ENCODE results near the gene ACOT7. TPM values are rescaled to one million over a fixed set of nuclear protein-coding genes. Genes with fewer than 3 reads are reported as not detected.

The ACOT7 gene
- total and polyA plus RNA-seq, 2 of the 13 experiments (the other 11 are each of a cell fraction or from before 2014, with no cell fraction given) = 33.0 to 55.8 TPM

DNA sequence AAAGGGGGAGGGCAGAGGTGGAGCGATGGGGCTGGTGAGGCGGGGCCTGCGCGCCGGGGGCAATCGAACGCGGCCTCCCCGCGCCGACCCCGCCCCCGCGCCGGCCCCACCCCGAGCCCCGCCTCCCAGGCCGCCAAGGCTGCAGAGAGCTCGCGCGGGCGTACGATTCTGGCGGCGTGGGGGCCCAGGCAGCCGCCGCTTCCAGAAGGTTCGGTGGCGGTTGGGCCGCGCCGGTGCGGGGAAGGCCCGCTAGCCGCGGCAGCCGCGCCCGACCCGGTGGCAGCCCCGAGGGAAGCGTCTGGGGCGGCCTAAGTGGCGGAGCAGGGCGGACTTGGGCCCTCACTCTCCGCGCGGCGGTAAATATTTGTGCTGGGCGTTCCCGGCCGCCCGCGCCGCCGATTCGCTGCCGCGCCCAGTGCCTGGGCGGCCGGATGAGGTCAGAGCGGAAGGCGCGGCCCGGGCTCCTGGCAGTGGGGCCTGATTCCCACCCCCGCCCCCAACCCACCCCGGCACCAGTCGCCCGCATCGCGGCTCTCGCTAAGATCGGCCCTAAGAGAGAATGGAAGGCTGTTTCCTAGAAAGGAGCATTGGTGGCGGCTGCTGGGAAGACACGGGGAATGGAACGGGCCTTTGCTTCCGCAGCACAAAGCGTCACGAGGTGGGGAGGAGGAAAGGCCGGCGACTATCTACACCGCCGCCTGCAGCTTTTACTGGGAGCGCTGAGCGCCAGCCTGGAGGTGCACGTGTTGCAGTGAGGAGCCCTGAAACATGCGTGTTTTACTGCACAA, at the start of gene ACOT7 (continued):
- TF ChIP-seq FOXM1 (CRISPR knock-in tag; IDR thresholded peaks at IDR 0.05) (no peak), FOXA3 (CRISPR knock-in tag; IDR thresholded peaks at IDR 0.05) (peak; percentile 37; the same call in 1 of the 2 replicates), STAT6 (CRISPR knock-in tag; IDR thresholded peaks at IDR 0.05; ENCODE audit: borderline replicate concordance) (0 out of 2 replicates have a peak, but pooled peaks have one; percentile 38), MAFK (conservative IDR thresholded peaks at IDR 0.05 in 1 of 2, IDR thresholded peaks at IDR 0.05 in 1 of 2; ENCODE audit: low read length in 2 of 2) (no peak), MAFG (CRISPR knock-in tag; IDR thresholded peaks at IDR 0.05) (no peak), ZFY (CRISPR knock-in tag; IDR thresholded peaks at IDR 0.05) (peak; percentile 97), HOXA7 (CRISPR knock-in tag; IDR thresholded peaks at IDR 0.05) (no peak), NFKB2 (CRISPR knock-in tag; IDR thresholded peaks at IDR 0.05; ENCODE audit: borderline replicate concordance) (peak; percentile 86; the same call in 1 of the 2 replicates), ZNF652 (CRISPR knock-in tag; IDR thresholded peaks at IDR 0.05; ENCODE audit: borderline replicate concordance, low read depth) (no peak), ZFYVE20 (CRISPR knock-in tag; IDR thresholded peaks at IDR 0.05; ENCODE audit: borderline replicate concordance, low read depth) (no peak), TCF7 (IDR thresholded peaks at IDR 0.05; ENCODE audit: low read depth) (no peak), ZNF232 (CRISPR knock-in tag; IDR thresholded peaks at IDR 0.05; ENCODE audit: borderline replicate concordance) (peak; percentile 42; the same call in 1 of the 2 replicates), PTBP1 (IDR thresholded peaks at IDR 0.05; ENCODE audit: low read depth, low read length, poor library complexity, severe bottlenecking) (peak; percentile 43), ZNF260 (CRISPR knock-in tag; IDR thresholded peaks at IDR 0.05; ENCODE audit: borderline replicate concordance, low read depth) (no peak), PLRG1 (conservative IDR thresholded peaks at IDR 0.05) (no peak), KDM4B (CRISPR knock-in tag; IDR thresholded peaks at IDR 0.05) (no peak), CSRNP2 (CRISPR knock-in tag; conservative IDR thresholded peaks at IDR 0.05; ENCODE audit: low read depth) (no peak), THYN1 (CRISPR knock-in tag; IDR thresholded peaks at IDR 0.05; ENCODE audit: borderline replicate concordance, low read depth) (no peak), CBFB (CRISPR knock-in tag; IDR thresholded peaks at IDR 0.05) (no peak), ZBTB34 (CRISPR knock-in tag; IDR thresholded peaks at IDR 0.05) (peak; percentile 25; the same call in 1 of the 2 replicates)
- TF ChIP-seq, protein P1, sequence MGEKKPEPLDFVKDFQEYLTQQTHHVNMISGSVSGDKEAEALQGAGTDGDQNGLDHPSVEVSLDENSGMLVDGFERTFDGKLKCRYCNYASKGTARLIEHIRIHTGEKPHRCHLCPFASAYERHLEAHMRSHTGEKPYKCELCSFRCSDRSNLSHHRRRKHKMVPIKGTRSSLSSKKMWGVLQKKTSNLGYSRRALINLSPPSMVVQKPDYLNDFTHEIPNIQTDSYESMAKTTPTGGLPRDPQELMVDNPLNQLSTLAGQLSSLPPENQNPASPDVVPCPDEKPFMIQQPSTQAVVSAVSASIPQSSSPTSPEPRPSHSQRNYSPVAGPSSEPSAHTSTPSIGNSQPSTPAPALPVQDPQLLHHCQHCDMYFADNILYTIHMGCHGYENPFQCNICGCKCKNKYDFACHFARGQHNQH (CRISPR knock-in tag; IDR thresholded peaks at IDR 0.05) = peak; percentile 23; the same call in 1 of the 2 replicates
- TF ChIP-seq, protein P2, sequence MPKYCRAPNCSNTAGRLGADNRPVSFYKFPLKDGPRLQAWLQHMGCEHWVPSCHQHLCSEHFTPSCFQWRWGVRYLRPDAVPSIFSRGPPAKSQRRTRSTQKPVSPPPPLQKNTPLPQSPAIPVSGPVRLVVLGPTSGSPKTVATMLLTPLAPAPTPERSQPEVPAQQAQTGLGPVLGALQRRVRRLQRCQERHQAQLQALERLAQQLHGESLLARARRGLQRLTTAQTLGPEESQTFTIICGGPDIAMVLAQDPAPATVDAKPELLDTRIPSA (CRISPR knock-in tag; IDR thresholded peaks at IDR 0.05; ENCODE audit: borderline replicate concordance) = no peak

All from HepG2 (cell line).